Panc1 (cell line): Measurements from ENCODE around the gene TENM3.

Experiments
- CTCF ChIP-seq: fragments of 450-650 bp; IDR thresholded peaks from 2 replicates; pipeline ENCODE4 v1.5.1; 2017; ENCODE audit warnings: mild to moderate bottlenecking
- POLR2AphosphoS5 ChIP-seq: IDR thresholded peaks from 2 replicates; pipeline ENCODE4 v1.6.1; 2012; ENCODE audit warnings: mild to moderate bottlenecking, low read depth, low read length, moderate library complexity
- REST ChIP-seq, 2 experiments: IDR thresholded peaks; 2 replicates each; pipeline ENCODE4 v1.6.1; 2011 to 2012; ENCODE audit warnings: low read depth in 2 of 2, control low read depth in 1 of 2, low read length in 1 of 2, mild to moderate bottlenecking in 1 of 2, moderate library complexity in 1 of 2; ENCODE audit not compliant: insufficient read depth in 1 of 2
- SIN3A ChIP-seq: IDR thresholded peaks from 2 replicates; pipeline ENCODE4 v1.6.1; 2012; ENCODE audit warnings: low read depth, mild to moderate bottlenecking, low read length, moderate library complexity, borderline replicate concordance; ENCODE audit not compliant: insufficient read depth

GRCh38 chr4:182838535-182838934 is 595.3 kb downstream of the TENM3 start:
- no peak for TF ChIP-seq CTCF
- TF ChIP-seq POLR2AphosphoS5 = no peak
- no peak for TF ChIP-seq REST (IDR thresholded peaks at IDR 0.05; ENCODE audit: insufficient read depth in 1 of 2, low read depth in 2 of 2, low read length in 1 of 2)
- TF ChIP-seq SIN3A = no peak
